Activated T-cell treated with anti-CD3 and anti-CD28 coated beads for 4 hours (primary cell): ENCODE measurements around the gene TRAPPC4.
"Not testable (repeated sequence)": the region's sequence is repeated elsewhere in the genome, so short reads cannot be mapped to it uniquely, and the experiment has no call there.

Experiments
- DNase-seq: peaks from one replicate; pipeline ENCODE4 v3.0.0-alpha.2; 2020

TRAPPC4 gene

GRCh38 chr11:119014209-119014924 lies 4.2 kb upstream of the TRAPPC4 start:
- DNase-seq = no peak

- no peak for DNase-seq
Observed at GRCh38 chr11:119015054-119015611, 3.4 kb upstream of the TRAPPC4 start.

GRCh38 chr11:119016216-119017009 lies 2.2 kb upstream of the TRAPPC4 start:
- no peak for DNase-seq

GRCh38 chr11:119017377-119017776 lies 1.2 kb upstream of the TRAPPC4 start:
- not testable (repeated sequence) for DNase-seq

- DNase-seq = no peak
Observed at GRCh38 chr11:119019996-119020395, 1.4 kb downstream of the TRAPPC4 start.

- no peak for DNase-seq
Observed at GRCh38 chr11:119021631-119022030, 3.1 kb downstream of the TRAPPC4 start.

GRCh38 chr11:119023741-119024140 lies 5.2 kb downstream of the TRAPPC4 start:
- no peak for DNase-seq

GRCh38 chr11:119024430-119025098 lies 6.0 kb downstream of the TRAPPC4 start:
- DNase-seq = no peak

GRCh38 chr11:119025099-119025473 lies 6.5 kb downstream of the TRAPPC4 start:
- DNase-seq = no peak

- DNase-seq = no peak
Observed at GRCh38 chr11:119025541-119025940, 7.0 kb downstream of the TRAPPC4 start.

- DNase-seq = no peak
Observed at GRCh38 chr11:119025978-119026766, 7.6 kb downstream of the TRAPPC4 start.

GRCh38 chr11:119026970-119027369 lies 8.4 kb downstream of the TRAPPC4 start:
- DNase-seq = no peak

- DNase-seq = no peak
Observed at GRCh38 chr11:119027561-119028345, 9.2 kb downstream of the TRAPPC4 start.

GRCh38 chr11:119028346-119029068 lies 9.9 kb downstream of the TRAPPC4 start:
- DNase-seq = no peak

- DNase-seq = no peak
Observed at GRCh38 chr11:119029069-119029339, 10.4 kb downstream of the TRAPPC4 start.

GRCh38 chr11:119029340-119030028 lies 10.9 kb downstream of the TRAPPC4 start:
- peak; percentile 35 for DNase-seq

- no peak for DNase-seq
Observed at GRCh38 chr11:119030029-119030328, 11.4 kb downstream of the TRAPPC4 start.

- peak; percentile 99 for DNase-seq
Observed at GRCh38 chr11:119030329-119031047, 11.9 kb downstream of the TRAPPC4 start, which contains the start of gene SLC37A4. TSS of gene SLC37A4 (minus strand) at chr11:119030877.

GRCh38 chr11:119031912-119032280 lies 13.3 kb downstream of the TRAPPC4 start:
- no peak for DNase-seq

GRCh38 chr11:119033421-119033820 lies 14.9 kb downstream of the TRAPPC4 start:
- DNase-seq = not testable (repeated sequence)
